Fibroblast of lung (primary cell): ENCODE results near the gene SREBF1. TPM values are rescaled to one million over a fixed set of nuclear protein-coding genes. Genes with fewer than 3 reads are reported as not detected.

ENCODE experiments used
- DNase-seq, 2 donors: peaks; one replicate each; pipeline versions ENCODE4 v3.0.0 to v3.0.0-alpha.2; 2010; ENCODE audit warnings: low read depth in 2 of 2
- H2AFZ ChIP-seq: 2 replicates; pipeline ENCODE4 v1.5.1; 2012; ENCODE audit warnings: low read length, control low read depth, inconsistent platforms
- H3K27ac ChIP-seq: 2 replicates; pipeline ENCODE4 v1.5.1; 2011; ENCODE audit warnings: low read length, control low read depth; ENCODE audit not compliant: insufficient read depth
- H3K27me3 ChIP-seq: 2 replicates; pipeline ENCODE4 v1.5.1; 2011; ENCODE audit warnings: mild to moderate bottlenecking, low read length; ENCODE audit not compliant: control insufficient read depth, insufficient read depth
- H3K36me3 ChIP-seq: 2 replicates; pipeline ENCODE4 v1.5.1; 2011; ENCODE audit warnings: low read length; ENCODE audit not compliant: control insufficient read depth, insufficient read depth
- H3K4me1 ChIP-seq: 2 replicates; pipeline ENCODE4 v1.5.1; 2011; ENCODE audit warnings: low read length; ENCODE audit not compliant: control insufficient read depth, insufficient read depth; ENCODE audit errors: extremely low read depth
- H3K4me2 ChIP-seq: 2 replicates; pipeline ENCODE4 v1.5.1; 2011; ENCODE audit warnings: low read length, control low read depth; ENCODE audit not compliant: insufficient read depth; ENCODE audit errors: extremely low read depth
- H3K4me3 ChIP-seq, 4 experiments: fragments of 200-600 bp in 1 of 4; sonication (generic) in 1 of 4; replicated peaks in 1 of 4; 2 replicates each; pipeline ENCODE4 v1.5.1; 2011 to 2016; ENCODE audit warnings: low read length in 4 of 4, low read depth in 3 of 4, mild to moderate bottlenecking in 3 of 4, control low read depth in 2 of 4, inconsistent platforms in 1 of 4, mixed read lengths in 1 of 4; ENCODE audit not compliant: insufficient read depth in 1 of 4; ENCODE audit errors: control extremely low read depth in 1 of 4
- H3K79me2 ChIP-seq: 2 replicates; pipeline ENCODE4 v1.5.1; 2012; ENCODE audit warnings: mild to moderate bottlenecking, low read length, inconsistent platforms; ENCODE audit not compliant: control insufficient read depth, insufficient read depth
- H3K9ac ChIP-seq: 2 replicates; pipeline ENCODE4 v1.5.1; 2011; ENCODE audit warnings: mild to moderate bottlenecking, low read length, control low read depth; ENCODE audit not compliant: insufficient read depth
- H3K9me3 ChIP-seq: 2 replicates; pipeline ENCODE4 v1.5.1; 2012; ENCODE audit warnings: low read depth, low read length; ENCODE audit not compliant: control insufficient read depth, insufficient read depth
- H4K20me1 ChIP-seq: 2 replicates; pipeline ENCODE4 v1.5.1; 2011; ENCODE audit warnings: low read length; ENCODE audit not compliant: control insufficient read depth, insufficient read depth; ENCODE audit errors: extremely low read depth
- EZH2 ChIP-seq: IDR thresholded peaks from 2 replicates; pipeline ENCODE4 v1.5.1; 2012; ENCODE audit warnings: low read length, control low read depth, mild to moderate bottlenecking; ENCODE audit errors: missing control alignments
- polyA plus RNA-seq, 2 donors: library from polyadenylated mRNA; depleted of rRNA in 1 of 2; stranded (reverse) in 1 of 2; unstranded in 1 of 2; fragments of >200 nt; gene quantifications; 2 replicates each; pipeline ENCODE4 v1.2.1, GENCODE V29; 2011 to 2012; ENCODE audit warnings: missing spikeins in 1 of 2
- total RNA-seq: library from RNA; depleted of rRNA; stranded (reverse); fragments of >200 nt; gene quantifications from 2 replicates; pipeline ENCODE4 v1.2.1, GENCODE V29; 2014
- TF ChIP-seq, protein P1 (sequence below), 2 donors: IDR thresholded peaks in 1 of 2; conservative IDR thresholded peaks in 1 of 2; 1 replicate in 1 of 2; 2 replicates in 1 of 2; pipeline ENCODE4 v1.5.1; 2011 to 2012; ENCODE audit warnings: low read length in 2 of 2, control low read depth in 1 of 2, inconsistent platforms in 1 of 2, low read depth in 1 of 2, mild to moderate bottlenecking in 1 of 2

SREBF1 gene
- total and polyA plus RNA-seq, 2 donors (not counting 1 experiment from before 2014, with no cell fraction given): 29.7 to 77.6 TPM

DNA sequence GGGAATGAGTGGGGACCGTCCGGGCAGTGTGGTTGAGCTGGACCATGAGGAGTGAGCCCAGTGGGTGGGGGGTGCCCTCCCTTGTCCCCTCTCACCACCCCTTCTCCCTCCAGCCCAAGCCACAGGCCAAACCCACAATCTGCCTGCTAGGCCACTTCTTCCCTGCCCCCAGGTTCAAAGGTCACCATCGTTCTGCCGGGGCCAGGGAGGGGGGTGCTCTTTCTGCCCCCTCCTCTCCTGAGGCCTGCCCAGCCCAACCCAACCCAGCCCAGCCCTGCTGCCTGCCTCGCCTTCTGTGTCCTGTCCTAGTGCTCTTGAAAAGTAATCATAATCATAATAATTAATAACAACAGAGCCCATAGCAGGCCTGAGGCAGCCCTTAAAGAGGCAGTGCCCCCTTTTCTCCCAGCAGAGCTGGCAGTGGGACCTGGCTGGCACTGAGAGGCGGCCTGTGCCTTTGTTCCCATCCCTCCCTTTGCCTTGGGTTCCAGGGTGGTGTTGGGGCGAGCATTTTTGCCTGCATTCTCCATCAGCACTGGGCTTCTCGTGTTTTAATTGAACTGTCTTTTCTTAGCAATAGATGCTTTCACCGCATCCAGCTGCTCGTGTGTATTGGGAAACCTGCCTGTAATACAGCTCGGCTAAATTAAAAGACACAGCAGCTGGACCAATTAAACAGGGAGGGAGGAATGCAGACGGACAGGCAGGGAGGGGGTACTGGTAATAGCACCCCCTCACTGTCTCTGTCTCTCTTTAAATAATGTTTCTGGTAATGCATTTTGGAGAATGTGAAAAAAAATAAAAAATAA lies 46.8 kb downstream of the SREBF1 start:
- Histone ChIP-seq H3K4me1 (peaks cover 5% of the 10 kb centered on the region), H3K36me3 (peaks cover 8% of the 10 kb centered on the region), H2AFZ (no peak overlapping the region), H3K4me3 (no peak overlapping the region), H3K9ac (no peak overlapping the region), H3K9me3 (no peaks in the 10 kb centered on the region), H3K27me3 (no peaks in the 10 kb centered on the region), H3K4me2 (no peak overlapping the region), H4K20me1 (no peaks in the 10 kb centered on the region), H3K27ac (no peak overlapping the region), H3K79me2 (no peaks in the 10 kb centered on the region)
- no peak for DNase-seq
- TF ChIP-seq, protein P1, sequence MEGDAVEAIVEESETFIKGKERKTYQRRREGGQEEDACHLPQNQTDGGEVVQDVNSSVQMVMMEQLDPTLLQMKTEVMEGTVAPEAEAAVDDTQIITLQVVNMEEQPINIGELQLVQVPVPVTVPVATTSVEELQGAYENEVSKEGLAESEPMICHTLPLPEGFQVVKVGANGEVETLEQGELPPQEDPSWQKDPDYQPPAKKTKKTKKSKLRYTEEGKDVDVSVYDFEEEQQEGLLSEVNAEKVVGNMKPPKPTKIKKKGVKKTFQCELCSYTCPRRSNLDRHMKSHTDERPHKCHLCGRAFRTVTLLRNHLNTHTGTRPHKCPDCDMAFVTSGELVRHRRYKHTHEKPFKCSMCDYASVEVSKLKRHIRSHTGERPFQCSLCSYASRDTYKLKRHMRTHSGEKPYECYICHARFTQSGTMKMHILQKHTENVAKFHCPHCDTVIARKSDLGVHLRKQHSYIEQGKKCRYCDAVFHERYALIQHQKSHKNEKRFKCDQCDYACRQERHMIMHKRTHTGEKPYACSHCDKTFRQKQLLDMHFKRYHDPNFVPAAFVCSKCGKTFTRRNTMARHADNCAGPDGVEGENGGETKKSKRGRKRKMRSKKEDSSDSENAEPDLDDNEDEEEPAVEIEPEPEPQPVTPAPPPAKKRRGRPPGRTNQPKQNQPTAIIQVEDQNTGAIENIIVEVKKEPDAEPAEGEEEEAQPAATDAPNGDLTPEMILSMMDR (conservative IDR thresholded peaks at IDR 0.05 in 1 of 2, IDR thresholded peaks at IDR 0.05 in 1 of 2; ENCODE audit: low read depth in 1 of 2, low read length in 2 of 2): no peak

- Histone ChIP-seq H3K4me1 (peaks cover 8% of the 10 kb centered on the region), H3K27me3 (no peaks in the 10 kb centered on the region), H3K79me2 (peaks cover 3% of the 10 kb centered on the region), H2AFZ (no peak overlapping the region), H3K4me3 (no peak overlapping the region), H3K4me2 (no peak overlapping the region), H3K9ac (no peak overlapping the region), H3K27ac (no peak overlapping the region), H3K36me3 (peaks cover 4% of the 10 kb centered on the region), H4K20me1 (no peaks in the 10 kb centered on the region), H3K9me3 (no peaks in the 10 kb centered on the region)
- no peak for TF ChIP-seq EZH2
- TF ChIP-seq, protein P1 (conservative IDR thresholded peaks at IDR 0.05 in 1 of 2, IDR thresholded peaks at IDR 0.05 in 1 of 2; ENCODE audit: low read depth in 1 of 2, low read length in 2 of 2): no peak
- no peak for DNase-seq
These were observed 47.4 kb downstream of the SREBF1 start for GRCh38 chr17:17789410-17789809.

GRCh38 chr17:17788967-17789366 lies 47.8 kb downstream of the SREBF1 start:
- Histone ChIP-seq H3K9me3 (no peaks in the 10 kb centered on the region), H3K27me3 (no peaks in the 10 kb centered on the region), H2AFZ (no peak overlapping the region), H3K36me3 (peaks cover 2% of the 10 kb centered on the region), H4K20me1 (no peaks in the 10 kb centered on the region), H3K79me2 (peaks cover 5% of the 10 kb centered on the region), H3K4me3 (no peak overlapping the region), H3K9ac (no peak overlapping the region), H3K4me2 (no peak overlapping the region), H3K27ac (no peak overlapping the region), H3K4me1 (peaks cover 13% of the 10 kb centered on the region)
- TF ChIP-seq, protein P1 (conservative IDR thresholded peaks at IDR 0.05 in 1 of 2, IDR thresholded peaks at IDR 0.05 in 1 of 2; ENCODE audit: low read depth in 1 of 2, low read length in 2 of 2): no peak
- no peak for TF ChIP-seq EZH2
- DNase-seq: no peak
